ENCODE measurements around the gene SAMD11.

- TF ChIP-seq POLR2A (IDR thresholded peaks at IDR 0.05; ENCODE audit: low read depth, low read length) (no peak), POLR2AphosphoS5 (IDR thresholded peaks at IDR 0.05; ENCODE audit: low read depth, low read length) (no peak)
These were observed 8.2 kb upstream of the SAMD11 start for GRCh38 chr1:915295-916172.
